LNCAP (cell line): Measurements from ENCODE around the gene EIF3B.

Experiments
- CTCF ChIP-seq: fragments of 450-650 bp; IDR thresholded peaks from 2 replicates; pipeline ENCODE4 v1.5.1; 2017; ENCODE audit warnings: mild to moderate bottlenecking

EIF3B gene

GRCh38 chr7:2402687-2403013 is 48.0 kb downstream of the EIF3B start:
- TF ChIP-seq CTCF, result no peak

GRCh38 chr7:2403014-2403717 is 48.5 kb downstream of the EIF3B start, which contains the start of gene CHST12:
Gene CHST12 (plus strand): TSS chr7:2403611. CDS start chr7:2432640, 29,029 bp downstream.
- TF ChIP-seq CTCF, result no peak

GRCh38 chr7:2403718-2404648 is 49.4 kb downstream of the EIF3B start:
- no peak for TF ChIP-seq CTCF

- TF ChIP-seq CTCF, result no peak
These were observed 50.1 kb downstream of the EIF3B start for GRCh38 chr7:2404714-2405119.

GRCh38 chr7:2405201-2405600 is 50.6 kb downstream of the EIF3B start:
- no peak for TF ChIP-seq CTCF

- no peak for TF ChIP-seq CTCF
These were observed 51.1 kb downstream of the EIF3B start for GRCh38 chr7:2405601-2406345.

- TF ChIP-seq CTCF, result no peak
These were observed 55.3 kb downstream of the EIF3B start for GRCh38 chr7:2409745-2410414.
